GM18861 (cell line): Measurements from ENCODE around the gene SNX25.

Source experiments
- ATAC-seq: cut with Tn5 transposase; IDR thresholded peaks from one replicate; pipeline ENCODE4 v1.9.1; 2021; ENCODE audit not compliant: unreplicated experiment

The SNX25 gene

GRCh38 chr4:185259719-185260118 lies 50.3 kb downstream of the SNX25 start:
- no peak for ATAC-seq

- ATAC-seq: no peak
Measured at GRCh38 chr4:185261946-185262345, 52.5 kb downstream of the SNX25 start.

GRCh38 chr4:185263419-185263818 lies 54.0 kb downstream of the SNX25 start:
- peak; percentile 51 for ATAC-seq

- peak; percentile 88 for ATAC-seq
Measured at GRCh38 chr4:185265942-185266341, 56.5 kb downstream of the SNX25 start.

GRCh38 chr4:185269286-185269685 lies 59.9 kb downstream of the SNX25 start:
- no peak for ATAC-seq

- no peak for ATAC-seq
Measured at GRCh38 chr4:185270037-185270436, 60.6 kb downstream of the SNX25 start.

GRCh38 chr4:185270885-185271284 lies 61.5 kb downstream of the SNX25 start:
- ATAC-seq: no peak

DNA sequence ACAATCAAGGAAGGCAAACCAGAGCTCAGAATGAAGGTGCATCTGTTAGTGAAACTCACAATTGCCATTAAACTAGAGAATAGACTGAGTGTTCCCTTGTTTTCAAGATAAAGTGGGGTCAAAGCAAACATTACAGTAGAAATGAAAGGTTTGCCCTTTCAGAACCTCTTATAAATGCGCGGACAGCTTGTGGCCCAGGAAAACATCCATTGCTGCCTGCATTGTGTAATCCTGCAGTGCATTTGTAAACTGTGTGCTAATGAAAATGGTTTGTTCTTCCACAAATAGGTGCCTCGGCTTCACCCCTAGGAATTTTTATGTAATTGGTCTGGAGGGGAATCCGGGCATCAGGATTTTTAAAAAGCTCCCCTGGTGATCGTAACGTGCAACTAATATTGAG lies 62.8 kb downstream of the SNX25 start:
- no peak for ATAC-seq

DNA sequence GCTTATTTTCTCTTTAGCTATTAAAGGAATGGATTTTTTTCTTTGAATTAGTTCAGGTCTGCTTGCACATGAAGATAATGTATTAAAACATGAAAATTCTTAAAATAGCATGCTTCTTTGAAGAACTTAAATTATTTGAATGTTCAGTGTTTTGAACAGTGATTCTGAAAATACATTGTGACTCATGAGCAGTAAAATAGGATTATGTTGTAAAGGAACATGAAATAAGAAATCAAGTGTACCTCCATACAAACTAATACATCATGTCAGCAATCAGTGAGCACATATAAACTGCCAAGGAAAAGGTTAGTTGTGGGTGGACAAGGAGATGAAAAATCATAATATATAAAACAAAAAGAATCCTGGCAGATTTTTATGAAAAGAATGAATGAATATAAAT lies 66.1 kb downstream of the SNX25 start:
- ATAC-seq: no peak

- no peak for ATAC-seq
Measured at GRCh38 chr4:185276036-185276435, 66.6 kb downstream of the SNX25 start.

GRCh38 chr4:185278716-185279115 lies 69.3 kb downstream of the SNX25 start:
- ATAC-seq: no peak

DNA sequence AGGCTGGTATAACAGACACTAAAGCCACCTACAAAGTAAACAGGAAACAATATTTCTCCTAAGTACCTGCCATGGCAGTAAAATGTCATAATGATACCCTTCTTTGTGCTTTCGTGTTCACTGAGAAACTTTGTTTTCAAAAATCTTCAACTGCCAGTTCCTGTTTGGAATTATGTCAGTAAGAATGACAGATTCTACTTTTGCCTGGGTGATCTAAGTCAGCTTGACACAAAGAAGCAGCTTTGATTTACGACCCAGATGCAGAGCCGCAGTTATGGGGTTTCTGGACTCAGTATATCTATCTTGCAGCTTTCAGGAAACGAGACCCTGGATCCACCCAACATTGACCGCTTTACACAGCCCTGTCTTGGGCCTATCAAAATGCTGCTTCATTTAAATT lies 71.2 kb downstream of the SNX25 start:
- no peak for ATAC-seq

- no peak for ATAC-seq
Measured at GRCh38 chr4:185282968-185283367, 73.6 kb downstream of the SNX25 start.

- no peak for ATAC-seq
Measured at GRCh38 chr4:185283723-185284122, 74.3 kb downstream of the SNX25 start.

- no peak for ATAC-seq
Measured at GRCh38 chr4:185285632-185286393, 76.4 kb downstream of the SNX25 start.

- no peak for ATAC-seq
Measured at GRCh38 chr4:185286571-185286970, 77.2 kb downstream of the SNX25 start.

DNA sequence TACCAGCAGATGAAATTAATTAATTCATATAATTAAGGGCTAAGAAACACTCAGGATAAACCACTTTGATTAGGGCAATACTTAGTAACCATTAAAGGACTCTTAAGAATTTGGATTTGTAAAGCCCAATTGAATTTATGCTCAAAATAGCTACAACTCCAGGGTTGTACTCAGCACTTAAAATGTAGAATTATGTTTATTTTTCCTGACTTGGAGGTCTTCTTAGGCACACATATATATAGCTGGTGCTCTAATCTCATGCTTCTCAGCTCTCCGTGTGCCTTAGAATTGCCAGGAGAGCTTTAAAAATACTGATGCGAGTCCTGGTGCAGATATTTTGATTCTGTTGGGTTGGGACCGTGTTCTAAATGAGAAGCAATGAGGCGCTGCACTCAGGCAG lies 77.6 kb downstream of the SNX25 start:
- ATAC-seq: no peak

GRCh38 chr4:185290018-185290607 lies 80.7 kb downstream of the SNX25 start:
- no peak for ATAC-seq

- ATAC-seq: no peak
Measured at GRCh38 chr4:185290656-185291055, 81.3 kb downstream of the SNX25 start.

- no peak for ATAC-seq
Measured at GRCh38 chr4:185293202-185293601, 83.8 kb downstream of the SNX25 start.

DNA sequence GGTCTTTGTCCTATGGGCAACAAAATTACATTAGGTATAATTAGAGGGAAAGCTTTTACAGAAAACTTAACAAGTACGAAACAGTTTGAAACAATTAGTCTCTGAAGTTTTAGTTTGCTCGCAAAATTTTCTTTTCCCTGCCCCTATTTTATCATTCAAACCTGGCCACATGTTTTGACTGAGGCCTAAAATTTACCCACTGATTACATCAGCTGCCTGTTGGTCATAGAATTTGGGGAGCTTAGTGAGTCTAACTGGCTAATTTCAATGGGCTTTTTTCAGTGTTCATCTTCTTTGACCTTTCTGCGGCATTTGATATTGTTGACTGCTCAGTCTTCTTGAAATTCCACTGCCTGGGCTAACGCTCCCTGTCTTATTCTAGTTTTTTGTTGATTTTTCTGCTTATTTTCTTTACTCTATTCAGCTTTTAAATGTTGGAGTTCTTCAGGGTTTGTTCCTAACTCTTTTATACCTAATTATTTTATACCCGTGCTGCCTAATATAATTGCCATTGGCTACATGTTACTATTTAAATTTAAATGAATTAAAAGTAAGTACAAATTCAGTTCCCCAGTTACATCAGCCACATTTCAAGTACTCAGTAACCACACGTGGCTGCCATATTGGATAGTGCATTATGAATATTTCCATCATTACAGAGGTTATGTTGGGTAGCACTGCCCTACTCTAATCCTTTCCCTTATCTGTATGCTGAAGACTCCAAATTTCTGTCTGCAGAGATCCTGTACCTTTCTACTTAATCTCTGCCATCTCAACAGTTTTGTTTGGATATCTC lies 87.5 kb downstream of the SNX25 start:
- no peak for ATAC-seq
